Effector memory CD8-positive, alpha-beta T cell (primary cell): Measurements from ENCODE around the gene CACNA1C.

Source experiments
- ATAC-seq: fragments of 150-1000 bp; cut with Tn5 transposase; replicated peaks from 2 replicates; pipeline ENCODE4 v1.10.0; 2021; ENCODE audit warnings: mild to moderate bottlenecking, moderate library complexity
- DNase-seq, 3 experiments: peaks; one replicate each; pipeline ENCODE4 v3.0.0; 2021
- H3K27ac Mint-ChIP-seq, 2 donors: one replicate each; pipeline ENCODE4 v1.8.0; 2022; ENCODE audit warnings: mild to moderate bottlenecking in 2 of 2, mixed read lengths in 2 of 2, moderate library complexity in 2 of 2
- H3K27me3 Mint-ChIP-seq, 2 donors: one replicate each; pipeline ENCODE4 v1.8.0; 2022; ENCODE audit warnings: mixed read lengths in 2 of 2
- H3K36me3 Mint-ChIP-seq: one replicate; pipeline ENCODE4 v1.8.0; 2022; ENCODE audit warnings: mild to moderate bottlenecking, moderate library complexity, mixed read lengths; ENCODE audit not compliant: insufficient read depth
- H3K4me1 Mint-ChIP-seq, 2 donors: one replicate each; pipeline ENCODE4 v1.8.0; 2022; ENCODE audit warnings: low read depth in 2 of 2, mixed read lengths in 2 of 2
- H3K4me3 Mint-ChIP-seq, 2 donors: one replicate each; pipeline ENCODE4 v1.8.0; 2022; ENCODE audit warnings: mild to moderate bottlenecking in 2 of 2, mixed read lengths in 2 of 2, moderate library complexity in 2 of 2
- H3K9me3 Mint-ChIP-seq, 2 donors: one replicate each; pipeline ENCODE4 v1.8.0; 2022; ENCODE audit warnings: mixed read lengths in 2 of 2

Gene CACNA1C

GRCh38 chr12:2259369-2259768, 206.6 kb downstream of the CACNA1C start:
- no peak for DNase-seq
- H3K4me1 Mint-ChIP-seq: no peaks in the 10 kb centered on the region
- H3K27me3 Mint-ChIP-seq: peaks cover 11 to 34% of the 10 kb centered on the region in 2 donors
- no peaks in the 10 kb centered on the region for H3K9me3 Mint-ChIP-seq
- H3K4me3 Mint-ChIP-seq: no peak overlapping the region
- H3K36me3 Mint-ChIP-seq: no peaks in the 10 kb centered on the region
- H3K27ac Mint-ChIP-seq: no peak overlapping the region
- no peak for ATAC-seq

DNA sequence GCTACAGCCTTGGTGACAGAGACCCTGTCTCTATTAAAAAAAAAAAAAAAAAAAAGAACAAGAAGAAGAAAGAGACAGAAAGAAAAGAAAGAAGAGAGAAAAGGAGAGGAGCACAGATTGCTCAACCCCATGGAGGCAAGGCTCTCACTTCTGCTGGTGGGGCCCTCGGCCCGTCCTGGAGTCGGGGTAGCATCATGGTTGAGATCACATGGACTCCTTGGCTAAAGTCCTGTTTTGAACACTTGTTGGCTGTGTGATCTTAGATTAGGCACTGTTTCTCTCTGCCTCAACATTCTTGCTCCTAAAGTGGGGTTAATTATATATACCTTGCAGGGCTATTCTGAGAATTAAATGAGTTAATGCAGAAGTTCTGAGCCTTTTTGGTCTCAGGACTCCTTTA, 207.7 kb downstream of the CACNA1C start:
- Mint-ChIP-seq H3K27ac (no peak overlapping the region), H3K9me3 (no peaks in the 10 kb centered on the region), H3K4me1 (no peaks in the 10 kb centered on the region), H3K4me3 (no peak overlapping the region), H3K36me3 (no peaks in the 10 kb centered on the region), H3K27me3 (peaks cover 15 to 34% of the 10 kb centered on the region in 2 donors)
- DNase-seq (no peak), ATAC-seq (no peak)

GRCh38 chr12:2261708-2262107, 208.9 kb downstream of the CACNA1C start:
- H3K36me3 Mint-ChIP-seq: no peaks in the 10 kb centered on the region
- H3K27me3 Mint-ChIP-seq: peaks cover 15 to 34% of the 10 kb centered on the region in 2 donors
- no peak overlapping the region for H3K27ac Mint-ChIP-seq
- DNase-seq (no peak), ATAC-seq (no peak)
- H3K9me3 Mint-ChIP-seq: no peaks in the 10 kb centered on the region
- no peaks in the 10 kb centered on the region for H3K4me1 Mint-ChIP-seq
- H3K4me3 Mint-ChIP-seq: no peak overlapping the region

- Mint-ChIP-seq H3K9me3 (no peaks in the 10 kb centered on the region), H3K27ac (no peak overlapping the region), H3K27me3 (peaks cover 15 to 27% of the 10 kb centered on the region in 2 donors), H3K36me3 (no peaks in the 10 kb centered on the region), H3K4me1 (no peaks in the 10 kb centered on the region), H3K4me3 (no peak overlapping the region)
- ATAC-seq: no peak
- DNase-seq: no peak
These were observed 209.7 kb downstream of the CACNA1C start for GRCh38 chr12:2262449-2262848.

DNA sequence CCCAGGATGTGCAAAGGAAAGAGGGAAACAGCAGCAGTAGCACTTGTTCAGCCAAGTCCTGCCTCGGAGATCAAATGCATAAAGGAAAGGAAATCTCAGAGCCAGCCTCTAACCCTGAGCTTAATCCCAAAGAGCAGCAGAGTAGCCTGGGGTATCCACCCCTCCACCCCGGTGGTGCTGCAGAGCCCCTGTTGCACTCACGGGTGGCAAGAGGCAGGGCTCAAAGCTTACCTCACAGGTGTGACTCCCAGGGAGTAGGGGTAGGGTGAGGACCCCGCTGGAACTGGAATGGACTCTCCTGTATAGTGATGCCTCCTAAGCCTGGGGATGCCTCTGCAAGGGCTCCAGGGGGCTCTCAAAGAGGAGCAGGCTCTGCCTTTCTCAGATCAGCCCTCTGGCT, 211.1 kb downstream of the CACNA1C start:
- Mint-ChIP-seq H3K4me1 (no peaks in the 10 kb centered on the region), H3K27ac (no peak overlapping the region), H3K36me3 (no peaks in the 10 kb centered on the region), H3K4me3 (no peak overlapping the region), H3K9me3 (no peaks in the 10 kb centered on the region), H3K27me3 (peaks cover 22 to 24% of the 10 kb centered on the region in 2 donors)
- DNase-seq (no peak), ATAC-seq (no peak)

DNA sequence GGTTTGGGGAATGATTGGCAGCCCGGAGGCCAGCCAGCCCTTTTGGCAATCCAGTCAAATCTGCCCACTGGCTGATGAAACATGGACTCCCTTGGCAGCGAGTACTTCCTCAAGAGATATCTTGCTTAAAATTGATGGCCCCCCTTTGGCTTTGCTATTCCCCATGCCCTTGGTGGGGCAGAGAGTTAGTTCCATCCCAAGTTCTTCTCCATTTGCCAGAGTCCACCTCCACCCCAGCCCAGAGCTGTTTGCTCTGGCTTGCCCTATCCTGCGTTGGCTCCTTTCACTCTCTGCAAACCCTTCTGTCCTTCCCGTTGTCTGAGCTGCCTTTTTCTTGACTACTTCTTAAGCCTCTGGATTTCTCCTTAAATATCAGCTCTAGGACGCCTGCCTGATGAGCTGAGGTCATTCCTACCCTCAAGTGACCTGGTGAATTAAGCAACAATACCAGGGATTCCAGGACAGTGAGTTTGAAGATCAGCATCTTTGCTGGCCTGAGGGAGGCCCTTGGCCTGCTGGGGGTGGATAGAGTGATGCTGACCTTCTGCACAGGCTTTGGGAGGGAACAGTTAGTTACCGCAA, 212.0 kb downstream of the CACNA1C start:
- H3K27ac Mint-ChIP-seq: no peak overlapping the region
- DNase-seq (no peak), ATAC-seq (no peak)
- no peaks in the 10 kb centered on the region for H3K36me3 Mint-ChIP-seq
- no peak overlapping the region for H3K4me3 Mint-ChIP-seq
- H3K4me1 Mint-ChIP-seq: no peaks in the 10 kb centered on the region
- peaks cover 22 to 24% of the 10 kb centered on the region in 2 donors for H3K27me3 Mint-ChIP-seq
- no peaks in the 10 kb centered on the region for H3K9me3 Mint-ChIP-seq

DNA sequence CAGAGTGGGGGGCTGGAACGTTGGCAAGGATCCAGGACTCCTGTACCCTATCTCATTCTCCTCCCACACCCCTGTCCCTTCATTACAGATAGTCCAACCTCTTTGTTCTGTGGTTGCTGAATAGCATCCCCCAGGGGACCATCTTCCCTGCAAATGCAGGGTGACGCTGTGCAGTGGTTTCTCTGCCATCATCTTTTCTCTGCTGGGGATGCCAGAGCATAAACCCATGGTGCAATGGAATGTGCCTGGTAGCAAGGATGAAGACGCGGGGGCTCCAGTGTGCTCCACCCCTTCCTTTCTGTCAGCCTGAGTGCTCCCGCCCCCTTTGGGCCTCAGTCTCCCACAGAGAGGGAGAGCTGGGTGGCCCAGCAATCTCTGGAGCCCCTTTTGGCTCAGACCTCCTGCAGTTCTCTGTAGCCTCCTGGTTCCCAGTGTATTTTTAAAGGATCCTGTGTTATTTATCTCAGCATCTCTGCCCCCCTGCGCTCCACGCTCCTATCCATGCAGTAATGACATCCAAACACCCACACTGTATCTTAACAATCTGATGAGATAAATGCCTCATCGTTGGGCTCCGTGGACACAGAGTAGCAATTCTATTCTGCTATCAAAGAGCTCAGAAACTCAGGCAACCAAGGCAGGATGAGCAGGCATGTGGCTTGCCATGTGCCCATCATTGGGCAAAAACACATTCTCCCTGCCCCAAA, 212.8 kb downstream of the CACNA1C start:
- Mint-ChIP-seq H3K9me3 (no peaks in the 10 kb centered on the region), H3K36me3 (no peaks in the 10 kb centered on the region), H3K4me3 (no peak overlapping the region), H3K4me1 (no peaks in the 10 kb centered on the region), H3K27me3 (peaks cover 18 to 28% of the 10 kb centered on the region in 2 donors), H3K27ac (no peak overlapping the region)
- DNase-seq (no peak), ATAC-seq (no peak)

- DNase-seq: no peak
- no peak for ATAC-seq
- no peaks in the 10 kb centered on the region for H3K9me3 Mint-ChIP-seq
- peaks cover 18 to 35% of the 10 kb centered on the region in 2 donors for H3K27me3 Mint-ChIP-seq
- no peaks in the 10 kb centered on the region for H3K4me1 Mint-ChIP-seq
- H3K4me3 Mint-ChIP-seq: no peak overlapping the region
- no peak overlapping the region for H3K27ac Mint-ChIP-seq
- no peaks in the 10 kb centered on the region for H3K36me3 Mint-ChIP-seq
These were observed 214.2 kb downstream of the CACNA1C start for GRCh38 chr12:2266666-2267620.

GRCh38 chr12:2267703-2268470, 215.1 kb downstream of the CACNA1C start:
- ATAC-seq (no peak), DNase-seq (no peak)
- Mint-ChIP-seq H3K9me3 (no peaks in the 10 kb centered on the region), H3K27me3 (peaks cover 18 to 35% of the 10 kb centered on the region in 2 donors), H3K4me3 (no peak overlapping the region), H3K36me3 (no peaks in the 10 kb centered on the region), H3K27ac (no peak overlapping the region), H3K4me1 (no peaks in the 10 kb centered on the region)

- H3K4me3 Mint-ChIP-seq: no peak overlapping the region
- no peak overlapping the region for H3K27ac Mint-ChIP-seq
- DNase-seq (no peak), ATAC-seq (no peak)
- H3K9me3 Mint-ChIP-seq: no peaks in the 10 kb centered on the region
- no peaks in the 10 kb centered on the region for H3K4me1 Mint-ChIP-seq
- peaks cover 22 to 40% of the 10 kb centered on the region in 2 donors for H3K27me3 Mint-ChIP-seq
- H3K36me3 Mint-ChIP-seq: no peaks in the 10 kb centered on the region
These were observed 215.9 kb downstream of the CACNA1C start for GRCh38 chr12:2268471-2269286.

DNA sequence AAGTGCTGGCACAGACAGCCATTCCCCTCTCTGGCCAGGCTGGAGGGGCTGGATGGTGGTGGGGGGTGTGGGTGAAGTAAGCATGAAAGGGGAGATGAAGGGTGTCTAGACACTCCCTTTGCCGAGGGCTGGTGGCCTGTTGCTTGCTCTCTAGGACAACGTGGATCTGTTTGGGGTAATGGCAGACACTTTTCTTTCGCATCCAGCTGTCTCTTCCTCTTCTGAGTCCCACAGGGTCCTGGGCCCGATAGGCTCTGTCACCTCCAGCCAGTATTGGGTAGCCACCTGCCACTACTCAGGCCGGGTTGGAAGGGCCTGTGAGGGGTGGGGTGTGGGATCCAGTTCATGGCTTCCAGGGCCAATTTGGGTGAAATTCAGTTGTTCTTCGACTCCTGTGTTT, 218.1 kb downstream of the CACNA1C start:
- Mint-ChIP-seq H3K36me3 (no peaks in the 10 kb centered on the region), H3K4me3 (no peak overlapping the region), H3K27ac (no peak overlapping the region), H3K27me3 (peaks cover 18 to 61% of the 10 kb centered on the region in 2 donors), H3K9me3 (no peaks in the 10 kb centered on the region), H3K4me1 (no peaks in the 10 kb centered on the region)
- ATAC-seq (no peak), DNase-seq (no peak)

DNA sequence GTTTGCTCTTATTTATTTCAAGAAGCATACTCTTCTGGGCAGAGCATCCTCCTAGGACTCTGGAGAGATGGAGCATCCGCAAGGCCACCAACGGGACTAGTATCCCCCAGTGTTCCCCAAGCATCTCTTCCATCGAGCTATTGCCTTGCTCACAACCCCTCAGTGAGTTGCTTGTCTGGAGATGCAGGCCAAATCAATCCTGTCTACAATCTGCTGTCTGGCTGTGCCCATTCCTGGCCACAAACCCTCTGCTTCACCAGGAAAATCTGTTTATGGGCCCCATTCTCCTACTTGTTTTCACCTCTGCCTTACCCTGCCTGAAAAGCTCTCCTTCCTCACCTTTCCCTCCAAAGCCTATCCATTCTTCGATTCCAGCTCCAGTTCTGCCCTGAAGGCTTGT, 219.2 kb downstream of the CACNA1C start:
- Mint-ChIP-seq H3K27me3 (peaks cover 27 to 70% of the 10 kb centered on the region in 2 donors), H3K36me3 (no peaks in the 10 kb centered on the region), H3K4me3 (no peak overlapping the region), H3K9me3 (no peaks in the 10 kb centered on the region), H3K4me1 (no peaks in the 10 kb centered on the region), H3K27ac (no peak overlapping the region)
- ATAC-seq: no peak
- no peak for DNase-seq
